WI38 (cell line): ENCODE measurements around the gene ARHGEF7.

Source experiments
- H3K4me3 ChIP-seq: 2 replicates; pipeline ENCODE4 v1.5.1; 2011; ENCODE audit warnings: low read depth, mild to moderate bottlenecking, control low read depth, low read length
- CTCF ChIP-seq: IDR thresholded peaks from 2 replicates; pipeline ENCODE4 v1.5.1; 2012; ENCODE audit warnings: low read depth, mild to moderate bottlenecking, control low read depth, low read length

ARHGEF7 gene

DNA sequence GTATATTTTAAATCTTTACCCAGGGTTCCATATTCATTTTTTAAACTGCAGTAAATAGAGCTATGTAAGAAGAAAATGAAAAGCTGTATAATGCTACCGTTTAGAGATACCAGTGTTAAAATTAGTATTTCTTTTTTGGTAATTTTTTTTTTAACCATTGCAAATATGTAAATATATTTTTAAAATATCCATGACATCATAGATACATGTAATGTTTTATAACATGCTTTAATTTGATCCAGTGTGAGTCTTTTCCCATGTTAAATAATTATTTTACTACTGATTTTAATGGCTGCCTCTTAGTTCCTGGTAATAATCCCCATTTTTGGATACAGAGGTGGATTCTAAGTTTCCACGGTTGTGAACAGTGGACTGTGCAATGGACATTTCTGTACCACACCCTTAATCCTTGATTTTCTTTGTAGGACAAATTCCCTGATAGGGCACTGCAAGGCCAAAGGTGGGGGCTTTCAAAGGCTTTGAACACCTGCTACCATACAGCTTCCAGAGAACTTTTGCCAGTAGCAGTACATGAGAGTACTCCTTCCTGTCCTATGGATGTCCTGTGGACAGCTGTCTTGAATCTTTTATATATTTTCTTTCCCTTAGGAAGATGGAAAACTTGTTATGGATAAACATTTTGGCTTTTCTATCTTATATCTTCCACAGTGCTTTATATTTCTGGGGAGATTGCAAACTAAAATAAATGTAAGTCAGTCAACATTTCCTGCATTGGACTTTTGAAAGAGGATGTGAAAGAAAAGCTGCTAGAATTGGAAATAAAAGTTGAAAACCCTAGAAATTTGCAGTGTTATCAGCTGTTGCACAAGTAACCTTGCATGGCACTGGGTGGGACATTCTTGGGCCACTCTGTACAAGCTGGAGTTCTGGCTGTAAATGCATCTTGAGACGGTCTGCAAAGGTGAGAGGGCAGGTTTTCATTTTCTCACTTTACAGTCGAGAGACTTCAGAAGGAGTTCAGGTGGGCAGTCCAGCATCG lies 46.8 kb downstream of the ARHGEF7 start:
- TF ChIP-seq CTCF: no peak
- H3K4me3 ChIP-seq: no peak overlapping the region

DNA sequence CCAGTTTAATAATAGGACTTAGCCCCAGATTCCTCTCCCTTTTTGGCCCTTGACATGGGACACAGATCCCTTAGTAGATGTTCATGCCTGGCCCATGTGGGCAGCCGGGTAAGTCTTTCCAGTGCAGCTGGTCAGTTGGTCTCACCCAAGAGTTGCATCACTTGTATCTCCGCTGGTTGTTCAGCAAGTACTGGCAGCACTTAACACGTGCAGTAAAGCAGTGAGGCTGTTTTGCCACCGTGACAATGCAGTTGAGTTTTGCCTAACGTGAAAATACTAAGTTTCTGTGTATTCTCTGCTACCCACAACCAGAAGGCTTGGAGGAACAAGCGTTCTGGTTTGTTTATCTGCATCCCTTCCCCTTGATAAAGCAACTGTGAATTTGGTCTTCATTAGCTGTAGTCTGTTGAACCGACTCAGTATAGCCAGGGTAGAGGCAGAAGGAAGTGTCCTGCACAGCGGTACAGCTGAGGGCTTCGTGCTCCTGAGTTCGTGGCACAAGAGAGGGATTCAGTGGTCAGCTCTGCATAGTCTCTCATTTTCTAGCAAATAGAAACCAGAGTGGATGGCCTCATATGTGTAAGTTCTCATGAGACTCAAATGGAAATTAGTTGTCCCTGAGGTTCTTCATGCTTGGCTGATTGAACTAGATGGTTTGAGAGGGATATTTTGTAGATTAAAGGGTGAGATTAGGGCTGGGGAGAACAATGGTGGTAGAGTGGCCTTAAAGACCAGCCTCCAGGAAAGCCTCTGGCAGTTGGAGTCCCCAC lies 50.3 kb downstream of the ARHGEF7 start:
- H3K4me3 ChIP-seq: no peak overlapping the region
- TF ChIP-seq CTCF: no peak

DNA sequence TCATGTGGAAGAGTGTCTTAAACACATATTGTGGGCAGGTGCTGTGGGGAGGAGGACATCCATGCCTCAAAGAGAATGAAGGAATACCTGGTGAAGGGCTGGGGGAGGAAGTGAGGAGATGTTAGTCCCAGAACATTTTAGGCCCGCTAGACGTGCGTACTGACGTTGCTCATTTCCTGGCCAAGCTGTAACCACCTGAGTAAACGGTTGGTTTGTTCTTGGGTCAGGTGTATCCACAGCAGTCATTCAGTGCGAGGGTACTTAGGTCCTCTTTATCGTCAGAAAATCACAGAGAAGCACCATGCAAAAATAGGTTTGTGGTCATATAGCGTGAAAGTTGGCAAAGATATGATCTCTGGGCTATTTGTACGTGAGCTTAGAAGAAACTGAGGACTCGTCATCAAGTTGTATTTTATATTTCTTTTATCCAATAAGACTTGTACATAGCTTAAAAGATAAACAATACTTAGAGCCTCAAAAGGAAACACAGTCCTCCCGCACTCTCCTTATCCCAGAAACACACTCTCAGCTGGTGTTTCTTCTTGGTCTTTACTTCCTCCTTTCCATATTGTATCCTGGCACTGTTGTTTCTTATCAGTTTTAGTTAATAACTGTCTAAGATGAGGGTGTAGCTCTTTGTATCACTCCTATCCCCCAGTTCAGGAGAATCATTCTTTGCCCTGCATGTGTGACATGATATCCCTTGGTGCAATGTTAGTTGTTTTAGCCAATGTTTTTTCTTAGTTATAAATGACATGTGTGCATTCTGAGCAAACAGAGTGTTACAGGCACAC lies 52.0 kb downstream of the ARHGEF7 start:
- TF ChIP-seq CTCF: no peak
- H3K4me3 ChIP-seq: no peak overlapping the region

DNA sequence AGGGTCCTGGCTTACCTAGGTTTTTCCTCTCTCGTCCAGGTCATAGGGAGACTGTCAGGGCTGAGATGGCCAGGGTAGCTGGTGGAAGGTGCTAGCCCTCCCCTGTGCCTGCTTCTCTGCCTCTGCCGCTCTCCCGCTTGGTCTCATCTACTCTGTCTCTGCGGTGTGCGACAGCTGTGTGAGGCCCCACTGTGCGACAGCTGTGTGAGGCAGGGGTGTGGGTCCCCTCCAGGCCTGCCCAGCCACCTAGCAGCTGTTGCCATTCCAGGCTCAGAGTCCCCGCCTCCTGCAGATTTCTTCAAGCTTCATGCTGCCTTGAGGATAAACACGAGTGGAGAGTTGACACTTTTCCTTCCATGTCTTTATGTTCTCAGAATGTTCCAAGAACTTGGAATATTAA lies 53.0 kb downstream of the ARHGEF7 start:
- TF ChIP-seq CTCF: no peak
- no peak overlapping the region for H3K4me3 ChIP-seq

DNA sequence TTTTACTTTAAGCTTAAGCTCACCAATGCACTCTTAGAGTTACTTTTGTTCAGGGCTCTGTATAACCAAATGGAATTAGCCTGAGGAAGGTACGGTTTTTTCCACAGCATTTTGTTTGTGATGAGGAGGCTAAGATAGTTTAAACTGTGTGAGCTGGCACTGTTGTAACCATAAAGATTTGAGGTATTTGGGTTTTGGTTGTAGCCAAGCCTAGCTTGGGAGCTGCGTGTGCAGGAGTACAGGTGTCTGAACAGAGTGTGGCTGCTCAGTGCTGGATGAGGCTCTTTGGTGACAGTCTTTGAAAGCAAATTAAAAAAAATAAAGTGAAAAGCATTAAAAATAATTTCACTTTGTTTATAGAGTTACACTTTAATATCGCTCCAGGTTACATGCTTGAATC lies 56.0 kb downstream of the ARHGEF7 start:
- TF ChIP-seq CTCF: no peak
- H3K4me3 ChIP-seq: no peak overlapping the region

GRCh38 chr13:111171629-111172028 lies 56.5 kb downstream of the ARHGEF7 start:
- no peak for TF ChIP-seq CTCF
- H3K4me3 ChIP-seq: no peak overlapping the region
